ENCODE data around the gene IGFBP2.

DNA sequence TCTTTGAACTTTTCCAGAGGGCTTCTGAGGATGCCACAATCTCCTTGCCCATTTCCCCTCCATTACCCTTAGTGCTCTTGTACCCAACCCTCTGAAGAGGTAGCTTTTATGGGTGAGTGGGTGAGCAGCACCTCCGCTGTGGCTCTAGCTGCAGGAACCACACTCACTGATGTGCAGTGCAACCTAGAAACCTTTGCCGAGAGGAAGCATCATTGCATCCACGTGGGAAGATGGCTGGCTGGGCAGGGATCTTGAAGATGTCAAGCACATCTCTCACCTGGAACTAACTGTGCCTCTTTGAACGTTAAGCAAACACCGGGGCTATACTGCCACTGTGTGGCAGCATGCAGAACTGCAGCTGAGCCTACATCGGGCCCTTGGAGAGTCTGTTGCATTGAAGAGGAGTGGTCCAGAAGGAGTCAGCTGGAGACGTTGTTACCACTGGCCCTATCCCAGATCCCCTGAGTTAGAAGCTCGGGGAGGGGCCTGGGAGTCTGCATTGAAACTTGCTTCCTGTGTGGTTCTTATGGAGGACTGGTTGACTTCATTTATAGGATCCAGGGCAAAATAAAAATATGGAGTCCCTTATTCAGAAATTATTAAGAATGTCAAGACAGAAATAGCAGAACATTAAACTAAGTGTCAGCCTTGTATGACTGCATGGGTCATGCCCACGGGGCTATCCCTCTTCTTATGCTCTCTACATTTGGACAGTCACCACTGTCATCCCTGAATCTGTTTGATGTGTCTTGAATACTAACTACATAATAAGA lies 33.4 kb downstream of the IGFBP2 start:
- TF ChIP-seq, protein P1, sequence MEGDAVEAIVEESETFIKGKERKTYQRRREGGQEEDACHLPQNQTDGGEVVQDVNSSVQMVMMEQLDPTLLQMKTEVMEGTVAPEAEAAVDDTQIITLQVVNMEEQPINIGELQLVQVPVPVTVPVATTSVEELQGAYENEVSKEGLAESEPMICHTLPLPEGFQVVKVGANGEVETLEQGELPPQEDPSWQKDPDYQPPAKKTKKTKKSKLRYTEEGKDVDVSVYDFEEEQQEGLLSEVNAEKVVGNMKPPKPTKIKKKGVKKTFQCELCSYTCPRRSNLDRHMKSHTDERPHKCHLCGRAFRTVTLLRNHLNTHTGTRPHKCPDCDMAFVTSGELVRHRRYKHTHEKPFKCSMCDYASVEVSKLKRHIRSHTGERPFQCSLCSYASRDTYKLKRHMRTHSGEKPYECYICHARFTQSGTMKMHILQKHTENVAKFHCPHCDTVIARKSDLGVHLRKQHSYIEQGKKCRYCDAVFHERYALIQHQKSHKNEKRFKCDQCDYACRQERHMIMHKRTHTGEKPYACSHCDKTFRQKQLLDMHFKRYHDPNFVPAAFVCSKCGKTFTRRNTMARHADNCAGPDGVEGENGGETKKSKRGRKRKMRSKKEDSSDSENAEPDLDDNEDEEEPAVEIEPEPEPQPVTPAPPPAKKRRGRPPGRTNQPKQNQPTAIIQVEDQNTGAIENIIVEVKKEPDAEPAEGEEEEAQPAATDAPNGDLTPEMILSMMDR (IDR thresholded peaks at IDR 0.05; ENCODE audit: insufficient read depth, low read length, poor library complexity, severe bottlenecking), result peak; percentile 75
- TF ChIP-seq EZH2phosphoT487 (conservative IDR thresholded peaks at IDR 0.05; ENCODE audit: low read length), result no peak
